Stimulated activated CD8-positive, alpha-beta memory T cell treated with anti-CD3 and anti-CD28 coated beads, Interleukin-7, amount 100 ng/mL, for 1 hour (primary cell): ENCODE measurements around the gene LCK.

ENCODE experiments used
- DNase-seq, 2 donors: peaks; one replicate each; pipeline ENCODE4 v3.0.0-alpha.2; 2020; ENCODE audit warnings: low read depth in 2 of 2

LCK gene

DNA sequence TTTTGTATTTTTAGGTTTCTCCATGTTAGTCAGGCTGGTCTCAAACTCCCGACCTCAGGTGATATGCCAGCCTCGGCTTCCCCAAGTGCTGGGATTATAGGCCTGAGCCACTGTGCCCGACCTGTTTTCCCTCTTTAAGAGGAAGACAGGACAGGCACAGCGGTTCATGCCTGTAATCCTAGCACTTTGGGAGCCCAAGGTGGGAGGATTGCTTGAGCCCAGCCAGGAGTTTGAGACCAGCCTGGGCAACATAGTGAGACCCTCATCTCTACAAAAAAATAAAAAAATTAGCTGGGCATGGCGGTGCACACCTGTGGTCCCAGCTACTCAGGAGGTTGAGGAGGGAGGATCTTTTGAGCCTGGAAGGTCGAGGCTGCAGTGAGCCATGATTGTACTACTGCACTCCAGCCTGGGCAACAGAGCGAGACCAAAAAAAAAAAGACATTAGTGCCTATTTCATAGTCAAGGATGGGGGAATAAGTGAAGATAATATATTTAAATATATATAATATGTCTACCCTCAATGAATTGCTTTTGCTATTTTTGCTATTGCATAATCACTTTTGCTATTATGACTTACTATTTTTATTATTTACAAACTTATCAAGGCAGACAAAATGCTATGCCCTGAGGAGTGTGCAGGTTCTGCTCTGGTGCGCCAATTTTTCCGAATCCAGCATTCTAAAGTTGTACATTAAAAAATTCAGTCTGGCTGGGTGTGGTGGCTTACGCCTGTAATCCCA, 67.2 kb downstream of the LCK start:
- no peak for DNase-seq

DNA sequence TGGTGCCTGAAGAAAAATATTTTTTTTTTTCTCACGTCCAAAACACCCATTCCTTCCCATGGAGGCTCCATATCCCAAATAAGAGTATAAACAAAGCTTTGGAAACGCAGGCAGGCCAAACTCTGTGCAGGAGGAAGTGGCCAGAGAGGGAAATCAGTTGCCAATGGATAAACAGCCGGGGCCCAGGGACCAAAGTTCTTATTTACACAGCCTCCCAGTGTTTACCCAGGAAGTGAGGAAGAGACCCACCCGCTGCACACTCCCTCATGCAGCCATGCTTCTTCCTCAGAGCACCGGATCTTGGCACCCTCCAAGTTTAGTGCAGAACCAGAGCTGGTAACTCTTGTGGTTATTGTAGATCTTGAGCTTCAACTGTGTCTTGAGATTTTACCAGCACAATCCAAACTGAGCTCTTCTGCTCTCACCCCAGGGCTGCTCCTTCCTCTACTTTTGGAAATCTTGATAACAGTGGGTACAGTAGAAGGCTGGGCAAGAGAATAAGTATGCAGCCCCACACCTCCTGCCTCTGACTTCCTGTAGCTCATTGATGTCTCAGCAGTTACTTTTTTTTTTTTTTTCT, 70.7 kb downstream of the LCK start:
- no peak for DNase-seq

DNA sequence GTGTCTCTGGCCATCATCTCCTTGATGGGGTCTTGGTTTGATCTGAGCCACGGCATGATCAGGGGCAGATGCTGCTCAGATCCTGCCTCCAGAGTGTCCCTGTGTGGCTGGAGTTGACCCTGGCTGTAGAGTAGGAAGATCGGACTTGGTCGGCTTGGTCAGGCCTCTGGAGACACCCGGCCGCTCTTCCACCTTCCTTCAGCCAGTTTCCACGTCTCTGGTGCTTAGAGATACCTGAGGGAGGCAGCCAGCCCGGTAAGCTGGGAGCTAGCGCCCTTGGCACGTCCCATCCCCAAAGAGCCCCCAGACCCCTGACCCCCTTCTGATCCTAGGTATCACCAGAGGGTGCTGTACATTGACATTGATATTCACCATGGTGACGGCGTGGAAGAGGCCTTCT, 76.1 kb downstream of the LCK start:
- DNase-seq: no peak

DNA sequence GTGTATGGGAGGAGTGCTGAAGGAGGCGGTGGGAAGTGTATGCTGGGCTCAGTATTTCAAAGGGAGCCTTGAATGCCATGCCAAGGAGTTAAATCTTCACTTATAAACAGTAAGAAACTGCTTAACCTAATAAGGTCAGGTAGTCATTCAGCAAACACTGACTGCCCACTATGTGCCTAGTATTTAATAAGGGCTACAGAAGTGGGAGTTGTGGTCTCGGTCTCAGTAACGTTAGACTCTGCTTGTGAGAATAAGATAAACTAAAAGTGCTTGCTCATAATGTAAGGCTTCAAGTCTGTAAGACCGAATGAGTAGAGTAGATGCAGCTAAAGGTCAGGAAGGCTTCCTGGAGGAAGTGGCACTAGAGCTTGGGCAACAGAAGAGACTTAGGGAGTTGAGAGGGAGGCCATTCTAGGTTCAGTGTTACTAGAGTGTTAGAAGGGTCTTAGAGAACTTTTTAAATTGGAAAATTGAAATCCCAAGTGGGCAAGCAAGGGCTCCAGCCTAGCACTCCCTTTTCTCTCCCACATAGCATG, 78.9 kb downstream of the LCK start:
- DNase-seq: no peak

- no peak for DNase-seq
Measured at GRCh38 chr1:32330558-32331151, 79.6 kb downstream of the LCK start.

GRCh38 chr1:32331549-32331948, 80.5 kb downstream of the LCK start:
- no peak for DNase-seq

GRCh38 chr1:32332290-32333079, 81.4 kb downstream of the LCK start:
- no peak for DNase-seq

DNA sequence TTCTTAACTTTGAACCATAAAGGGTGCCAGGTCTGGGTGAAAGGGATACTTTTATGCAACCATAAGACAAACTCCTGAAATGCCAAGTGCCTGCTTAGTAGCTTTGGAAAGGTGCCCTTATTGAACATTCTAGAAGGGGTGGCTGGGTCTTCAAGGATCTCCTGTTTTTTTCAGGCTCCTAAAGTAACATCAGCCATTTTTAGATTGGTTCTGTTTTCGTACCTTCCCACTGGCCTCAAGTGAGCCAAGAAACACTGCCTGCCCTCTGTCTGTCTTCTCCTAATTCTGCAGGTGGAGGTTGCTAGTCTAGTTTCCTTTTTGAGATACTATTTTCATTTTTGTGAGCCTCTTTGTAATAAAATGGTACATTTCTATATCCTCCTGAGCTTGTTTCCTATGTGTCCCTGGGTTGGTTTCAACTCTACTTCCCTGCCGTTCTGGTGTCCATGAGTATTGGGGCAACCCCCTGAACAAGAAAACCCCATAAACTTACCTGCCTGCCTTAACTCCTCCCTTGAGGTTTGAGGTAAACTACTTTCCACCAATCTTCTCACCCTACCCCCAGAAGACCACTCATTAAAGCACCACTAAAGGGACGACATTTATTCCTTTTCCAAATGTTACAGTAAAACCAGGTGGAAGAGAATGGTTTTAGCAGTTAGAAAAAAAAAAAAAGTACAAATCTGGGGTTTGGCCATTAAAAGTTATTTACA, 82.3 kb downstream of the LCK start:
- no peak for DNase-seq

GRCh38 chr1:32334274-32334861, 83.3 kb downstream of the LCK start:
- DNase-seq: no peak

DNA sequence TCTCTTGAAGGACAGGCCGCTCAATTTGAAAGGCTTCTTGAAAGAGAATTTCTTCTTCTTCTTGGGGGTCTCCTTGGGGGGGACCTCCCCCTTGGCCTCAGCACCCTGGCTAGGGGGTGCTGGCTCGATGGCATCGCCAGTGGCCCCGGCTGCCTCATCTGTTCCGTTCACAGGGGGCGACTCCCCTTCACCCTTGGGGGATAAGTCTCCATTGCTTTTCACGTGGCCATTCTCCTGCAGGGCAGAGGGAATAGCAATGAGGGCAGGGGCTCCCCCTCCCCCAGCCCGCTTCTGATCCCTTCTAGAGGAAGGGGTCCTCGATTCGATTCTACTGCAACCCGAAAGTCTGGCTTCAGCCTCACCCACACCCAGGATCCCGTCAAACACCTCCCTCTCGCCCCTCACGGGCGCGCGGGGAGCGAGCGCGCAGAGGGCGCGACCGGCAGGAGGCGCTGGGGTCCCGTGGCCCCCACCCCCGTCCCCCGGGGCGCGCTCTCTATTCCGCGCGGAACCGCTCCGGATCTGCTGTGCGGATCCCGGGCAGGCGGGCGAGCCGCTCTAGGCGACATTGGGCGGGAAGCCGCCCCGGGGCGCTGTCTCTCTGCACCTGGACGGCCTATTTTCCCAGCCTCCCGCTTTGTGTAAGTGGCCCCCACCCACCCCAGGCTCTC, 83.9 kb downstream of the LCK start:
- DNase-seq: peak; percentile 36 to 44

- DNase-seq: no peak
Measured at GRCh38 chr1:32335535-32335789, 84.4 kb downstream of the LCK start.
